GM10248 (cell line): ENCODE data around the gene PPP5C.
"Not testable (repeated sequence)": the region's sequence is repeated elsewhere in the genome, so short reads cannot be mapped to it uniquely, and the experiment has no call there.

Experiments used
- CTCF ChIA-PET: fragments of 300-600 bp; sonication (Branson Sonifier 250); formaldehyde crosslinking; extraction: SDS; loops from one replicate; lab custom pipeline; 2021; ENCODE audit warnings: antibody characterized with exemption; lab: Yijun Ruan, JAX
- POLR2A ChIA-PET: fragments of 350-650 bp; sonication (Branson Sonifier 250); formaldehyde crosslinking; extraction: SDS; loops from one replicate; lab custom pipeline; 2020; ENCODE audit warnings: antibody characterized with exemption; lab: Yijun Ruan, JAX
- DNase-seq: peaks from one replicate; pipeline ENCODE4 v3.0.0; 2012; ENCODE audit errors: extremely low spot score
- CTCF ChIP-seq: IDR thresholded peaks from 2 replicates; pipeline ENCODE4 v1.5.1; 2012; ENCODE audit warnings: mild to moderate bottlenecking, low read depth; ENCODE audit errors: extremely low read depth, missing control alignments, control extremely low read depth

Gene PPP5C

GRCh38 chr19:46374536-46375475 lies 27.9 kb downstream of the PPP5C start:
- ChIA-PET CTCF (interaction anchor here (1.2 kb wide), 1 partner anchor 139 kb away, joined by 3 read pairs; no protein-coding TSS in a partner anchor), POLR2A (no interaction called here)
- DNase-seq = no peak
- no peak for TF ChIP-seq CTCF

GRCh38 chr19:46375476-46376067 lies 28.7 kb downstream of the PPP5C start:
- CTCF ChIA-PET = not testable (repeated sequence)

GRCh38 chr19:46376241-46377153 lies 29.6 kb downstream of the PPP5C start:
- TF ChIP-seq CTCF = no peak
- no peak for DNase-seq
- ChIA-PET CTCF (interaction anchor here (0.6 to 1.9 kb wide), 3 partner anchors 10 to 114 kb away, joined by 3 to 7 read pairs (median 3); no protein-coding TSS in a partner anchor), POLR2A (no interaction called here)

More at GRCh38 chr19:46375476-46376067, 28.7 kb downstream of the PPP5C start:
- POLR2A ChIA-PET, DNase-seq: not testable (repeated sequence)

- ChIA-PET CTCF (interaction anchor here (1.5 to 1.9 kb wide), 3 partner anchors 8 to 112 kb away, joined by 3 to 7 read pairs (median 6); partner anchors contain the start of gene PPP5C), POLR2A (no interaction called here)
- DNase-seq = no peak
- no peak for TF ChIP-seq CTCF
Measured at GRCh38 chr19:46378268-46378667, 31.4 kb downstream of the PPP5C start.

GRCh38 chr19:46380690-46381089 lies 33.8 kb downstream of the PPP5C start:
- POLR2A ChIA-PET = no interaction called here
- DNase-seq = no peak
- CTCF ChIA-PET = interaction anchor here (1.4 to 1.6 kb wide), 2 partner anchors 13 to 15 kb away, joined by 4 to 5 read pairs; no protein-coding TSS in a partner anchor
- TF ChIP-seq CTCF = no peak

GRCh38 chr19:46381346-46381745 lies 34.5 kb downstream of the PPP5C start:
- ChIA-PET CTCF (interaction anchor here (1.4 to 1.6 kb wide), 2 partner anchors 13 to 15 kb away, joined by 4 to 5 read pairs; no protein-coding TSS in a partner anchor), POLR2A (no interaction called here)

More at GRCh38 chr19:46381346-46381745, 34.5 kb downstream of the PPP5C start:
- TF ChIP-seq CTCF = no peak
- DNase-seq = no peak
